Epithelial cell of proximal tubule (primary cell): ENCODE measurements around the gene SYT1. TPM values are rescaled to one million over a fixed set of nuclear protein-coding genes. Genes with fewer than 3 reads are reported as not detected.

Source experiments
- DNase-seq: peaks from one replicate; pipeline ENCODE4 v3.0.0-alpha.2; 2011; ENCODE audit warnings: low read depth
- H3K4me3 ChIP-seq: 2 replicates; pipeline ENCODE4 v1.5.1; 2011; ENCODE audit warnings: low read depth, mild to moderate bottlenecking, low read length
- CTCF ChIP-seq: conservative IDR thresholded peaks from 2 replicates; pipeline ENCODE4 v1.5.1; 2012; ENCODE audit warnings: low read depth, mild to moderate bottlenecking, low read length
- total RNA-seq: library from RNA; depleted of rRNA; stranded (reverse); fragments of >200 nt; gene quantifications from 2 replicates; pipeline ENCODE4 v1.2.3, GENCODE V29; 2015

Gene SYT1
- total RNA-seq, 1 donor from 2014 or later, result 2.0 TPM

- H3K4me3 ChIP-seq, result no peak overlapping the region
- no peak for TF ChIP-seq CTCF
- DNase-seq, result no peak
Measured at GRCh38 chr12:79378496-79378895, 513.9 kb downstream of the SYT1 start.

- no peak for TF ChIP-seq CTCF
- no peak for DNase-seq
- no peak overlapping the region for H3K4me3 ChIP-seq
Measured at GRCh38 chr12:79380402-79380801, 515.8 kb downstream of the SYT1 start.

GRCh38 chr12:79381248-79382208 is 517.0 kb downstream of the SYT1 start:
- no peak for DNase-seq
- TF ChIP-seq CTCF, result no peak
- no peak overlapping the region for H3K4me3 ChIP-seq

- TF ChIP-seq CTCF, result no peak
- no peak for DNase-seq
- no peak overlapping the region for H3K4me3 ChIP-seq
Measured at GRCh38 chr12:79384551-79384950, 520.0 kb downstream of the SYT1 start.

GRCh38 chr12:79388011-79388410 is 523.4 kb downstream of the SYT1 start:
- no peak for TF ChIP-seq CTCF
- no peak for DNase-seq
- no peak overlapping the region for H3K4me3 ChIP-seq

GRCh38 chr12:79393842-79394241 is 529.3 kb downstream of the SYT1 start:
- DNase-seq, result no peak
- no peak for TF ChIP-seq CTCF

GRCh38 chr12:79397609-79398008 is 533.0 kb downstream of the SYT1 start:
- no peak for TF ChIP-seq CTCF
- DNase-seq, result no peak

More at GRCh38 chr12:79393842-79394241, 529.3 kb downstream of the SYT1 start:
- no peak overlapping the region for H3K4me3 ChIP-seq

More at GRCh38 chr12:79397609-79398008, 533.0 kb downstream of the SYT1 start:
- H3K4me3 ChIP-seq, result no peak overlapping the region
